CD4-positive, alpha-beta T cell treated with Interleukin-12 subunit alpha and Interleukin-12 subunit beta, for 1 hour (primary cell): Measurements from ENCODE around the gene PRR7.
"Not testable (repeated sequence)": the region's sequence is repeated elsewhere in the genome, so short reads cannot be mapped to it uniquely, and the experiment has no call there.

Experiments
- DNase-seq: peaks from one replicate; pipeline ENCODE4 v3.0.0-alpha.2; 2020

Gene PRR7

GRCh38 chr5:177446200-177447065 lies at the start of gene PRR7:
Gene PRR7 (plus strand): TSS chr5:177446814. CDS start chr5:177455068, 8,254 bp downstream.
- DNase-seq, result peak; percentile 84

- no peak for DNase-seq
These were observed 48.7 kb upstream of the PRR7 start for GRCh38 chr5:177397875-177398390.

GRCh38 chr5:177399997-177400868 lies 46.4 kb upstream of the PRR7 start, which contains the start of gene PFN3:
Gene PFN3 (minus strand): TSS chr5:177400661. CDS start chr5:177400576, 85 bp downstream.
- no peak for DNase-seq

- DNase-seq, result peak; percentile 77
These were observed 44.2 kb upstream of the PRR7 start for GRCh38 chr5:177402271-177403043.

GRCh38 chr5:177403102-177403791 lies 43.4 kb upstream of the PRR7 start:
- DNase-seq, result peak; percentile 66

GRCh38 chr5:177403792-177404640 lies 42.6 kb upstream of the PRR7 start:
- DNase-seq, result peak; percentile 90

- DNase-seq, result no peak
These were observed 41.9 kb upstream of the PRR7 start for GRCh38 chr5:177404641-177405179.

GRCh38 chr5:177405312-177405711 lies 41.3 kb upstream of the PRR7 start:
- no peak for DNase-seq

GRCh38 chr5:177405805-177406204 lies 40.8 kb upstream of the PRR7 start:
- DNase-seq, result peak; percentile 29

GRCh38 chr5:177409043-177409801 lies 37.4 kb upstream of the PRR7 start, which contains the start of gene F12:
Gene F12 (minus strand): TSS chr5:177409564. CDS start chr5:177409527, 37 bp downstream.
- DNase-seq, result no peak

- no peak for DNase-seq
These were observed 36.0 kb upstream of the PRR7 start for GRCh38 chr5:177410575-177410974.

- peak; percentile 70 for DNase-seq
These were observed 33.9 kb upstream of the PRR7 start for GRCh38 chr5:177412603-177413233.

- DNase-seq, result no peak
These were observed 32.1 kb upstream of the PRR7 start for GRCh38 chr5:177414481-177414880.

- DNase-seq, result not testable (repeated sequence)
These were observed 29.5 kb upstream of the PRR7 start for GRCh38 chr5:177417081-177417480.

GRCh38 chr5:177419046-177419445 lies 27.6 kb upstream of the PRR7 start:
- no peak for DNase-seq

- DNase-seq, result not testable (repeated sequence)
These were observed 26.1 kb upstream of the PRR7 start for GRCh38 chr5:177420472-177420871.

GRCh38 chr5:177421062-177421798 lies 25.4 kb upstream of the PRR7 start:
- DNase-seq, result no peak

GRCh38 chr5:177423671-177424070 lies 22.9 kb upstream of the PRR7 start:
- no peak for DNase-seq
